Smooth muscle cell (in vitro differentiated cells): ENCODE results near the gene CITED4. TPM values are rescaled to one million over a fixed set of nuclear protein-coding genes. Genes with fewer than 3 reads are reported as not detected.

Source experiments
- DNase-seq: peaks from one replicate; lab custom pipeline; 2025; ENCODE audit not compliant: unreplicated experiment; lab: John Stamatoyannopoulos, UW
- H2AFZ ChIP-seq: fragments of 200-600 bp; sonication (generic); 2 replicates; pipeline ENCODE4 v1.6.0; 2016; ENCODE audit warnings: antibody characterized with exemption, low read depth, mild to moderate bottlenecking
- H3F3A ChIP-seq: fragments of 200-600 bp; sonication (generic); 2 replicates; pipeline ENCODE4 v1.6.0; 2017; ENCODE audit warnings: antibody characterized with exemption, low read depth
- H3K27ac ChIP-seq: fragments of 200-600 bp; sonication (generic); 2 replicates; pipeline ENCODE4 v1.5.1; 2016; ENCODE audit warnings: low read depth, mild to moderate bottlenecking
- H3K27me3 ChIP-seq: fragments of 200-600 bp; sonication (generic); 2 replicates; pipeline ENCODE4 v1.6.1; 2016; ENCODE audit warnings: low read depth, mild to moderate bottlenecking
- H3K36me3 ChIP-seq: fragments of 200-600 bp; sonication (generic); 2 replicates; pipeline ENCODE4 v1.5.1; 2016; ENCODE audit warnings: low read depth
- H3K4me1 ChIP-seq: fragments of 200-600 bp; sonication (generic); 2 replicates; pipeline ENCODE4 v1.5.1; 2016; ENCODE audit warnings: low read depth
- H3K4me2 ChIP-seq: fragments of 200-600 bp; sonication (generic); 2 replicates; pipeline ENCODE4 v1.6.0; 2016; ENCODE audit warnings: mild to moderate bottlenecking
- H3K4me3 ChIP-seq: fragments of 200-600 bp; sonication (generic); 2 replicates; pipeline ENCODE4 v1.5.1; 2016; ENCODE audit warnings: mild to moderate bottlenecking
- H3K79me2 ChIP-seq: fragments of 200-600 bp; sonication (generic); 2 replicates; pipeline ENCODE4 v1.6.0; 2016; ENCODE audit warnings: low read depth, mild to moderate bottlenecking
- H3K9ac ChIP-seq: fragments of 200-600 bp; sonication (generic); 2 replicates; pipeline ENCODE4 v1.6.0; 2016; ENCODE audit warnings: low read depth
- H3K9me3 ChIP-seq: fragments of 200-600 bp; sonication (generic); replicated peaks from 2 replicates; pipeline ENCODE4 v1.5.1; 2016; ENCODE audit warnings: low read depth
- H4K20me1 ChIP-seq: fragments of 200-600 bp; sonication (generic); 2 replicates; pipeline ENCODE4 v1.6.0; 2016; ENCODE audit warnings: low read depth
- WGBS: methylation state at CpG from one replicate; pipeline ENCODE4 v1.1.7; 2016; ENCODE audit warnings: low lambda C conversion rate; 5-methylcytosine and 5-hydroxymethylcytosine counted together
- polyA plus RNA-seq: library from polyadenylated mRNA; unstranded; fragments of >200 nt; fragmentation: Nextera tagmentation; extraction: Ambion mirVana; gene quantifications from 2 replicates; pipeline ENCODE4 v1.2.1, GENCODE V29; 2016
- total RNA-seq: library from RNA; depleted of rRNA; stranded (reverse); fragments of >200 nt; gene quantifications from 2 replicates; pipeline ENCODE4 v1.2.3, GENCODE V29; 2014
- TF ChIP-seq, protein P1 (sequence below): fragments of 200-600 bp; sonication (generic); IDR thresholded peaks from 2 replicates; pipeline ENCODE4 v1.5.1; 2017; ENCODE audit warnings: borderline replicate concordance, mild to moderate bottlenecking, antibody characterized with exemption; ENCODE audit not compliant: insufficient read depth, poor library complexity, severe bottlenecking

CITED4 gene
- total and polyA plus RNA-seq, 2 experiments from 2014 or later: 5.5 to 10.7 TPM

DNA sequence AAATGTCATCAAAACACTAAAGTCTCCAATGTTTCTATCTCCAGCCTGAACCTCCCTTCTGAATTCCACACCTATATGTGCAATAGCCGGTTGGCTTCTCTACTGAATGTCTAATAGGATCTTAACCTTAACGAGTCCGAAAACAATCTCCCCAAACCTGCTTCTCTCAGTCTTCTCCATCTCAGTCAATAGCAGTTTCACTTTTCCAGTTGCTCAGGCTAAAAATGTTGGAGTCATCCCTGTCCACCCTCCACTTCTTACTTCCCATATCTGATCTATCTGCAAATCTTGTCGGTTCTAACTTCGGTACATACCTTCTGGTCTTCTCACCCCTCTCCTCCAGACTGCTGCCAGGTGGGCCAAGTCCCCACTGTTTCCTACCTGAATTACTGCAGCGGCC lies 25.5 kb upstream of the CITED4 start:
- Histone ChIP-seq H3K27me3 (peaks cover 31% of the 10 kb centered on the region), H3K27ac (no peak overlapping the region), H3K9ac (no peak overlapping the region), H2AFZ (no peak overlapping the region), H3K4me3 (no peak overlapping the region), H3F3A (no peaks in the 10 kb centered on the region), H4K20me1 (no peaks in the 10 kb centered on the region), H3K4me1 (no peaks in the 10 kb centered on the region), H3K79me2 (no peaks in the 10 kb centered on the region), H3K36me3 (no peaks in the 10 kb centered on the region), H3K4me2 (no peak overlapping the region), H3K9me3 (no peaks in the 10 kb centered on the region)
- no peak for DNase-seq
- TF ChIP-seq, protein P1, sequence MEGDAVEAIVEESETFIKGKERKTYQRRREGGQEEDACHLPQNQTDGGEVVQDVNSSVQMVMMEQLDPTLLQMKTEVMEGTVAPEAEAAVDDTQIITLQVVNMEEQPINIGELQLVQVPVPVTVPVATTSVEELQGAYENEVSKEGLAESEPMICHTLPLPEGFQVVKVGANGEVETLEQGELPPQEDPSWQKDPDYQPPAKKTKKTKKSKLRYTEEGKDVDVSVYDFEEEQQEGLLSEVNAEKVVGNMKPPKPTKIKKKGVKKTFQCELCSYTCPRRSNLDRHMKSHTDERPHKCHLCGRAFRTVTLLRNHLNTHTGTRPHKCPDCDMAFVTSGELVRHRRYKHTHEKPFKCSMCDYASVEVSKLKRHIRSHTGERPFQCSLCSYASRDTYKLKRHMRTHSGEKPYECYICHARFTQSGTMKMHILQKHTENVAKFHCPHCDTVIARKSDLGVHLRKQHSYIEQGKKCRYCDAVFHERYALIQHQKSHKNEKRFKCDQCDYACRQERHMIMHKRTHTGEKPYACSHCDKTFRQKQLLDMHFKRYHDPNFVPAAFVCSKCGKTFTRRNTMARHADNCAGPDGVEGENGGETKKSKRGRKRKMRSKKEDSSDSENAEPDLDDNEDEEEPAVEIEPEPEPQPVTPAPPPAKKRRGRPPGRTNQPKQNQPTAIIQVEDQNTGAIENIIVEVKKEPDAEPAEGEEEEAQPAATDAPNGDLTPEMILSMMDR: no peak
- 94% methylated on average over 6 of the region's 6 CpGs for WGBS

- Histone ChIP-seq H3K9ac (no peak overlapping the region), H3K27ac (peak overlapping the region; percentile 56), H3K4me2 (no peak overlapping the region), H3F3A (no peaks in the 10 kb centered on the region), H3K9me3 (no peaks in the 10 kb centered on the region), H3K4me3 (no peak overlapping the region), H3K27me3 (peaks cover 31% of the 10 kb centered on the region), H3K79me2 (no peaks in the 10 kb centered on the region), H2AFZ (no peak overlapping the region), H3K4me1 (no peaks in the 10 kb centered on the region), H3K36me3 (no peaks in the 10 kb centered on the region), H4K20me1 (no peaks in the 10 kb centered on the region)
- TF ChIP-seq, protein P1: no peak
- DNase-seq: no peak
- WGBS: 81% methylated on average over 1 of the region's 1 CpG
Measured at GRCh38 chr1:40887012-40887378, 24.8 kb upstream of the CITED4 start.

- no peak overlapping the region for H3K4me2 ChIP-seq
- no peaks in the 10 kb centered on the region for H4K20me1 ChIP-seq
- H3K27ac ChIP-seq: peak overlapping the region; percentile 56
- H3K4me1 ChIP-seq: no peaks in the 10 kb centered on the region
- DNase-seq: no peak
- no peaks in the 10 kb centered on the region for H3K79me2 ChIP-seq
- no peaks in the 10 kb centered on the region for H3K36me3 ChIP-seq
- no peak overlapping the region for H3K4me3 ChIP-seq
- H3K9me3 ChIP-seq: no peaks in the 10 kb centered on the region
- no peak overlapping the region for H2AFZ ChIP-seq
- H3F3A ChIP-seq: no peaks in the 10 kb centered on the region
- TF ChIP-seq, protein P1: no peak
- H3K9ac ChIP-seq: no peak overlapping the region
- WGBS: 82% methylated on average over 7 of the region's 7 CpGs
- H3K27me3 ChIP-seq: peaks cover 31% of the 10 kb centered on the region
Measured at GRCh38 chr1:40886318-40887011, 24.3 kb upstream of the CITED4 start.
